Measurements from ENCODE around the gene PADI2. TPM values are rescaled to one million over a fixed set of nuclear protein-coding genes. Genes with fewer than 3 reads are reported as not detected.

PADI2 gene
- total RNA-seq, 1 donor from 2014 or later, result 0.49 TPM

DNA sequence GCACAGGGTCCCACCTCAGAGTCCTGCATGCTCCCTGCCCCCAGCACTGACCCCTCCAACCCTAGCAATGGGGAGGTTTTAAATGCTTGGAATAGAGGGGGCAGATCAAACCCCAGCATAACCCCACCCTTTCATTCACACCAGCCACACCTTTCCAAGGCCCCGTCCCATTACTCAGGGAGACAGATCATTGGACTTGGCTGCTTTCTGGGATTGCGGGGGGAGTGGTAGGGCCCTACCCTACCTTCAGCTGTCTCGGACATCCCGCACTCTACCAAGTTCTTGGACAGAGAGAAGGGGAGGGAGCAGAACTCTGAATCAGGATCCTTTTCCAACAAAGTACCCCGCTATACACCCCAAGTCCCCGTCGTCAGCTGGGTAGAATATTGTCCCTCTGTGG lies 983 bp downstream of the PADI2 start:
- Mint-ChIP-seq H3K9me3 (no peaks in the 10 kb centered on the region), H3K4me3 (peak overlapping the region; percentile 49), H3K36me3 (no peaks in the 10 kb centered on the region), H3K27ac (no peak overlapping the region), H3K4me1 (peaks cover 25% of the 10 kb centered on the region), H3K27me3 (ENCODE audit: low read depth) (peaks cover 55% of the 10 kb centered on the region)
- TF ChIP-seq, protein P1, sequence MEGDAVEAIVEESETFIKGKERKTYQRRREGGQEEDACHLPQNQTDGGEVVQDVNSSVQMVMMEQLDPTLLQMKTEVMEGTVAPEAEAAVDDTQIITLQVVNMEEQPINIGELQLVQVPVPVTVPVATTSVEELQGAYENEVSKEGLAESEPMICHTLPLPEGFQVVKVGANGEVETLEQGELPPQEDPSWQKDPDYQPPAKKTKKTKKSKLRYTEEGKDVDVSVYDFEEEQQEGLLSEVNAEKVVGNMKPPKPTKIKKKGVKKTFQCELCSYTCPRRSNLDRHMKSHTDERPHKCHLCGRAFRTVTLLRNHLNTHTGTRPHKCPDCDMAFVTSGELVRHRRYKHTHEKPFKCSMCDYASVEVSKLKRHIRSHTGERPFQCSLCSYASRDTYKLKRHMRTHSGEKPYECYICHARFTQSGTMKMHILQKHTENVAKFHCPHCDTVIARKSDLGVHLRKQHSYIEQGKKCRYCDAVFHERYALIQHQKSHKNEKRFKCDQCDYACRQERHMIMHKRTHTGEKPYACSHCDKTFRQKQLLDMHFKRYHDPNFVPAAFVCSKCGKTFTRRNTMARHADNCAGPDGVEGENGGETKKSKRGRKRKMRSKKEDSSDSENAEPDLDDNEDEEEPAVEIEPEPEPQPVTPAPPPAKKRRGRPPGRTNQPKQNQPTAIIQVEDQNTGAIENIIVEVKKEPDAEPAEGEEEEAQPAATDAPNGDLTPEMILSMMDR (IDR thresholded peaks at IDR 0.05; ENCODE audit: unreplicated experiment), result no peak
- no peak for DNase-seq (ENCODE audit: low spot score in 2 of 2, unreplicated experiment in 2 of 2)

DNA sequence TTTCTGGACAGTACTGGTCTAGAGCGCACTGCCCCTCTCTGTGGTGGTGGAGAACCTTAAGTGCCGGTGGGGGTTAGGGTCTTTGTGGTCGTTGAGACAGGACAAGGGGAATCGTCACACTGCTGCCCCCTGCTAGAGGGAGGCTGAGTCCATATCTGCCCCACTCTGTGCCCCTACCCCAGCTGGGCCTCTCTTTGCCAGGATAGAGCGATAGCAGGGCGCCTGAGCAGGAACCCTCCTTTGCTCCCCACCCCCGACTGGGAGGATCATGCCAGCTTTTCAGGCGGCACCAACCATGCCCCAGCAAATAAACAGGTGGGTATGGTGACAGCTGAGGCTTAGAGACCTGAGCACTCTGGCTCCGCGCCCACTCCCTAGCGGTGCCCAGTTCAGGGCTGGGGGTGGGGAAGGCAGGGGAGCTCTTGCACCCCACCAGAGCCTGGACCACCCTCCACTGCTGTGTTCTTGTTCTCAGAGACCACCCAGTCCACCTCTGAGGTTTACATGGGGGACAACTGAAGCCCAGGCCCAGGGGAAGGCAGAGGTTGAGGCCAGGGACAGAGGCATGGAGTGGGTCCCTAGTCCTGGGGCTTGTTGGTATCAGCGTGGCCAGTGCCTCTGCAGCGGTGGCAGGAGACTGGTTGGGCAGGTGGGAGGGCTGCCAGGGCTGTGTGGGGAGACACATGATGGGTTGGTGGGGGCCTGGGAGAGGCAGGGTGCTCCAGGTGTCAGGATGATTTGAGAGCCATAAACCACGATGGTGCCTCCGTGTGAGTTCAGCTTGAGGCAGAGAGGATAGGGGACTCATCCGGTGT lies 1.6 kb downstream of the PADI2 start:
- peaks cover 22% of the 10 kb centered on the region for H3K4me1 Mint-ChIP-seq
- TF ChIP-seq, protein P1 (IDR thresholded peaks at IDR 0.05; ENCODE audit: unreplicated experiment), result no peak
- peaks cover 53% of the 10 kb centered on the region for H3K27me3 Mint-ChIP-seq (ENCODE audit: low read depth)
- no peaks in the 10 kb centered on the region for H3K9me3 Mint-ChIP-seq
- no peak overlapping the region for H3K27ac Mint-ChIP-seq
- peak overlapping the region; percentile 40 for H3K4me3 Mint-ChIP-seq
- DNase-seq (ENCODE audit: low spot score in 2 of 2, unreplicated experiment in 2 of 2), result no peak
- H3K36me3 Mint-ChIP-seq, result no peaks in the 10 kb centered on the region

DNA sequence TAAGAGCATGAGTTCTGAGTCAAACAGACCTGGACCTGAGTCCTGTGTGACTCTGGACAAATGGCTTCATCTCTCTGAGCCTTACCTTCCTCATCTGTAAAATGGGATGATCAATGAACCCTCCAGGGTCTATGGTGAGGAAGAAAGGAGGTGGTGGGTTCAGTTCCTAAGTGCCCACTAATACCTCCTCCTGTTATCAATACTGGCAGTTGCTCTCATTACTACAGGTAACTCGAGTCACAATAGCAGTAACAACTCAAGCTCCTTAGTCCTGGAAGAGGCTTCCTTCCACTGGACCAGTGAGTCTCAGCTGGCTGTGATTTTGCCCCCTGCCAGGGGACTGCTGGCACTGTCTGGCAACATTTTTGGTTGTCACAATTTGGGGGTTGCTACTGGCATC lies 2.6 kb downstream of the PADI2 start:
- Mint-ChIP-seq H3K27me3 (ENCODE audit: low read depth) (peaks cover 53% of the 10 kb centered on the region), H3K4me1 (peaks cover 20% of the 10 kb centered on the region), H3K36me3 (no peaks in the 10 kb centered on the region), H3K9me3 (no peaks in the 10 kb centered on the region), H3K27ac (no peak overlapping the region), H3K4me3 (no peak overlapping the region)
- DNase-seq (ENCODE audit: low spot score in 2 of 2, unreplicated experiment in 2 of 2), result no peak
- TF ChIP-seq, protein P1 (IDR thresholded peaks at IDR 0.05; ENCODE audit: unreplicated experiment), result no peak

DNA sequence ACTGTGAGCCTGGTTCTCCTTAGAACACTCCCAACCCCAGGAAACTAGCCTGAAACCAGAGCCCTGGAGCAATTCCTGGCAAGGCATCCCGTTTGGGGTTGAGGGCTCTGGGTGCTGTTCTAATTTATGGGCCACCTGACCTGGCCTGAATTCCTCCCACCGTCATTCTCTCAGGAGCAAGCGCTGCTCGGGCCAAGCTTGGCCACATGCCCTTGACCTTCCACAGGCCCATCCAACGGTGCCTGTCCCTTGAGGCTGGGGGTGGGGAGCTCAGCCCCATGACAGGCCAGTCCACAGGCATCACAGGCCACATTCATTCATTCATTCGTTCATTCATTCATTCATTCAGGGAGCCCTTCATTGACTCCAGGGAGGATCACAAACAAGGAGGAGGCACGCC lies 5.3 kb downstream of the PADI2 start:
- Mint-ChIP-seq H3K4me3 (no peak overlapping the region), H3K4me1 (peaks cover 11% of the 10 kb centered on the region), H3K27me3 (ENCODE audit: low read depth) (peaks cover 40% of the 10 kb centered on the region), H3K27ac (no peak overlapping the region), H3K36me3 (no peaks in the 10 kb centered on the region), H3K9me3 (no peaks in the 10 kb centered on the region)
- TF ChIP-seq, protein P1 (IDR thresholded peaks at IDR 0.05; ENCODE audit: unreplicated experiment), result no peak
- DNase-seq (ENCODE audit: low spot score in 2 of 2, unreplicated experiment in 2 of 2), result no peak

DNA sequence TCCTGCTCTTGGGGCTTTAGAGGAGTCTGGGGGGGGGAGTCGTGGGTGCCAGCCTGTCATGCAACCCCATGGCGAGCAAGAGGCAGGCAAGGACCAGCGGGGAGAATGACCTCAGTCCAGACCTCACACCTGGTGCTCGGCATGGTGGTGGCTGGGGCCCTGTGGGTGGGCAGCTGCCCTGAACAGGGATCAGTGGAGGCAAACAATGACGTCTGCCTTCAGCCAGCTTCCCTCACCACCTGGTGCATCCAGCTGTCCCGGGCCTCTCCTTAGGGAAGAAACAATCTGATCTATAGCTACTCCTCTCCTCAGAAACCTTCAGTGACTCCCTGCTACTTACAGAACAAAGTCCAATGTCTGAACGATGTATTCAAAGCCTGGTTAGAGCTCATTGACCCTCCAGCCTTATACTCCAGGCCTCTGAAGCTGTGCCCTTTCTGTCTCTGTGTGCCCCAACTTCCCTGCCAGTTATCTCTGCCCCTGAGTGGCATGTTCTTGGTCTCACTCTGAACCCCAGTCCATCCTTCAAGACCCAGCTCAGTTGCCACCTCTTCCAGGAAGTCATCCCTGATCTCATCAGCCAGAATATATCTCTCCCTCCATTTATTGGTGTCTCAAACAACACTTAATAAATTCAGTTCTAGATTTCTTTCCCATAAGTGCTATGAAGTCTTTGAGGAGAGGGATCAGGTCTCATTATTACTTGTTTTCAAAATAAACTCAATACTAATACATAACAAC lies 6.6 kb downstream of the PADI2 start:
- H3K9me3 Mint-ChIP-seq, result no peaks in the 10 kb centered on the region
- H3K27me3 Mint-ChIP-seq (ENCODE audit: low read depth), result peaks cover 27% of the 10 kb centered on the region
- H3K27ac Mint-ChIP-seq, result no peak overlapping the region
- no peak overlapping the region for H3K4me3 Mint-ChIP-seq
- H3K4me1 Mint-ChIP-seq, result peaks cover 2% of the 10 kb centered on the region
- no peak for DNase-seq (ENCODE audit: low spot score in 2 of 2, unreplicated experiment in 2 of 2)
- H3K36me3 Mint-ChIP-seq, result no peaks in the 10 kb centered on the region
- TF ChIP-seq, protein P1 (IDR thresholded peaks at IDR 0.05; ENCODE audit: unreplicated experiment), result no peak

Data from mesothelial cell of epicardium (in vitro differentiated cells).